HG03565 (cell line): ENCODE measurements around the gene VWA5B1.

ENCODE experiments used
- ATAC-seq: cut with Tn5 transposase; IDR thresholded peaks from one replicate; pipeline ENCODE4 v1.9.1; 2021; ENCODE audit warnings: mild to moderate bottlenecking, moderate library complexity; ENCODE audit not compliant: unreplicated experiment

VWA5B1 gene

DNA sequence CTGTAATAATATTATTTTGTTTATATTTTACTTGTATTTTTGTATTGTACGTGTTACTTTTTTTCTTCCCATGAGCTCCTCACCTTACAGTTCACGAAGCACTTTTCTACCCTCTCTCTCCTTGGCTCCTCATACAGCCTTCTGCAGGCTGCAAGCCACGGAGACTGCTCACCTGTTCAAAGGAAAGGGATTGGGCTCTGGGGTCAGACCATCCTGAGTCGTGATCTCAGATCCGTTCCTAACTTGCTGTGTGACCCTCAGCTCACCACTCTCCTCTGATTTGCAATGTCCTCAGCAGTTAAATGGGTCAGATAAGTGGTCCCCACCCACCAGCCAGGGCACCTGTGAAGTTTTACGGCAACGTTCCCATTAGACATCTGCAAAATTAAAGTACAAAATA is 54.1 kb downstream of the VWA5B1 start:
- ATAC-seq, result no peak

GRCh38 chr1:20345419-20345818 is 54.7 kb downstream of the VWA5B1 start:
- ATAC-seq, result no peak

DNA sequence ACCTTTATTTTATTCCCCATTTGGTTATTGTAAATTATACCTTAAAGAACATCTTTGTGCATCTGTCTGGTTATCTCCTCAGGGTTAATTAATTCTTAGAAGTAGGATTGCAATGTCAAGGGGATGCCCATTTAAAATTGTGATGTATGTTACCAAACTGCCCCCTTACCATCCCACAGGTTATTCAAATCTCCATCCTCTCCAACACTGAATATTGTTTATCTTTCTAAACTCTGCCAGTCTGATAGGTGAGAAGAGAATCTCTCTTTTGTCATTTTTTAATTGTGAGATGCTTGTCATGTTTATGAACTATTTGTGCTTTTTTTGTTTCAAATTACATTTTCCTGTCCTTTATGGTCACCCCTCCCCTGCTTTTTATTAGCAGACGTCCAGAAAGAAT is 55.8 kb downstream of the VWA5B1 start:
- ATAC-seq, result no peak

DNA sequence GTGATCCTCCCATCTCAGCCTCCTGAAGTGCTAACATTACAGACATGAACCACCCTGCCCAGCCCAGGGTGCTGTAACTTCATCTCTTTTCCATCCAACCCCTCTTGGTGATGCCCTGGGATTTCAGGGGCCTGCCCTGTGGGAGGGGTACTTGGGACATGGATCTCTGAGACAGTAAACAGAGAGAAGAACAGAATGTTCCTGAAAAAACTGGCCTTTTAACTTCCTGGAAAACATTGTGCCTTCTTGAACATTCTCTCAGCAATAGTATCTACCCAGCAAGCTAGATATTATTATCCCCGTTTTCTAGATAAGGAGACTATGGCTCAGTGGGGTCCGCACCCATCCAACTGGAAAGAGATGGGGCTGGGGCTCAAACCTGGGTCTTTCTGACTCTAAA is 57.0 kb downstream of the VWA5B1 start:
- no peak for ATAC-seq

DNA sequence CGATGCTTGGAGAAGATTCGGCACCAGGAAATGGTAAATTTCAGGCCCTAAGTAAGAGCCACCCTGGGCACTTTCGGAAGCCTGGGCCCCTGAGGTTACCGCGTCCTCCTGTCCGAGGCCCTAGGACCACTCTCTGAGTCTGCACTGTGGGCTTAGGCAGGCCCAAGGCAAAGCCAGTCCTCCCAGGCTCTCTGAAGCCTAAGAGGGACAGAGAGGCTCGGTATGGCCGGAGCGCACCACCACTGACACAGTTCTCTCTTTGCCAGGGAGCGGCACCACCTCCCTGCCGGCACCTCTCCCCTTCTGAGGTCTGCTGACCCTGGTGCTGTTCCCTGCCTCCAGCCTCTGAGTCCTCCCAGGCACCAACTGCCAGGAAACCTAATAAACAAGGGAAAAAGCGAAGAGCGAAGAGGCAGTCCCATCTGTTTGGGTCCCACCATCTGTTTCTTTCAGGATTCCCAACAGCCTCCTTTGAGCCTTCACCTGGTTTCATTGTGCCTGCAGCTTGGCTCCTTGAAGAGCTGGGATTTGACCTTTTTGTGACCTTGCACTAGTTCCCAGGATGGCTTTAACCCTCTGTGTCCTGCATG is 57.7 kb downstream of the VWA5B1 start:
- no peak for ATAC-seq

- ATAC-seq, result no peak
Observed at GRCh38 chr1:20349561-20349960, 58.9 kb downstream of the VWA5B1 start.

GRCh38 chr1:20349971-20350370 is 59.3 kb downstream of the VWA5B1 start:
- ATAC-seq, result no peak

DNA sequence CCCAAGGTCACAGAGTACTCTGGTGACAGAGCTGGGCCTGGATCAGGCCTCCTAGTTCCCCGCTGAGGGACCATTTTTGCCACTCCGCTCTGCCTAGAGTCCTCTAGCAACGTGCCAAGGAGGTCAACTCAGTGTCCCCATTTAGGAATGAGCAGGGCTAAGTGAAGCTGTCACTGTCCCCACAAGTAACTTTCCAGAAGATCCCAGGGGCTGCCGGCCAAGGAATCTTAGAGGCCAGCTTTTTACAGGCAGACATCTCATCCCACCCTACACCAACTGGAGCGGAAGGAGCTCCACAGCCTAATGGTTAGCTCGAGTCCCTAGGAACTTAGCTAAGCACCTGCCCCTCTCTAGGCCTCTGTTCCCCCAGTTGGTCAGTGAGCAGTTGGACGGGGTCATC is 59.7 kb downstream of the VWA5B1 start:
- no peak for ATAC-seq

DNA sequence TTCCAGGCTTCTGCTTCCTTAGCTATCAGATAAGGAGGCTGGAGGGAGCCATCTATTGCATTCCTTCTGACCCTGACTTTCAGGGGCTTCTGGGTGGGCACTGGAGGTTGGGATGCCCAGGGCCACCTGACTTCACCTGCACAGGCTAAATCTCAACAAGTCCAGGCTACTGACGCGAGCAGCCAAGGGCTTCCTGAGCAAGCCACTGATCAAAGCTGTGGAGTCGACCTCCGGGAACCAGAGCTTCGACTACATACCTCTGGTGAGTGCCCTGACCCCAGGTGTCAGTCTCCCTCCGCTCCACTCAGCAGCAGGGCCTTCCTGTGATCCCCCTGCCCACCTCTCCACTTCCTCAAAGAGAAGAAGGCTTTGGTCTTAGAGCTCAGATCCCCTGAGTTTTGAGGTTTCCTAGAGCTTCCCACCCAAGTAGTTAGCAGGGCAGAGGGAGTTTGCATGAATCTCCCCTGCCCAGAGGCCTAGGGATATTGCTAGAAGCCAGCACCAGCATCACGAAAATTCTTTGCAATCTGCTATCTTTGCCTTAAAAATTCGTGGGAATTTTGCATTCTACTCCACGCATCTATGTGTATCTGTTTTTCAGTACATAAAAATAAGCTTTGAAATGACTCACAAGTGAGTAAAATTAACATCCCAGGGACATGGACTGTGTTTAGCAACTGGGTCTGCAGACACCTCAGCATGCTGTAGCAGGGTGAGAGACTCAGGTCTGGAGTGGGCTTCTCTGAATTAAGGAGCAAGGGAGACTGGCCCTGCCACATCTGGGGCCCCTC is 61.4 kb downstream of the VWA5B1 start:
- no peak for ATAC-seq

- no peak for ATAC-seq
Observed at GRCh38 chr1:20353836-20354235, 63.2 kb downstream of the VWA5B1 start.

- no peak for ATAC-seq
Observed at GRCh38 chr1:20354610-20355009, 63.9 kb downstream of the VWA5B1 start.

GRCh38 chr1:20355101-20355827 is 64.6 kb downstream of the VWA5B1 start:
- ATAC-seq, result no peak

DNA sequence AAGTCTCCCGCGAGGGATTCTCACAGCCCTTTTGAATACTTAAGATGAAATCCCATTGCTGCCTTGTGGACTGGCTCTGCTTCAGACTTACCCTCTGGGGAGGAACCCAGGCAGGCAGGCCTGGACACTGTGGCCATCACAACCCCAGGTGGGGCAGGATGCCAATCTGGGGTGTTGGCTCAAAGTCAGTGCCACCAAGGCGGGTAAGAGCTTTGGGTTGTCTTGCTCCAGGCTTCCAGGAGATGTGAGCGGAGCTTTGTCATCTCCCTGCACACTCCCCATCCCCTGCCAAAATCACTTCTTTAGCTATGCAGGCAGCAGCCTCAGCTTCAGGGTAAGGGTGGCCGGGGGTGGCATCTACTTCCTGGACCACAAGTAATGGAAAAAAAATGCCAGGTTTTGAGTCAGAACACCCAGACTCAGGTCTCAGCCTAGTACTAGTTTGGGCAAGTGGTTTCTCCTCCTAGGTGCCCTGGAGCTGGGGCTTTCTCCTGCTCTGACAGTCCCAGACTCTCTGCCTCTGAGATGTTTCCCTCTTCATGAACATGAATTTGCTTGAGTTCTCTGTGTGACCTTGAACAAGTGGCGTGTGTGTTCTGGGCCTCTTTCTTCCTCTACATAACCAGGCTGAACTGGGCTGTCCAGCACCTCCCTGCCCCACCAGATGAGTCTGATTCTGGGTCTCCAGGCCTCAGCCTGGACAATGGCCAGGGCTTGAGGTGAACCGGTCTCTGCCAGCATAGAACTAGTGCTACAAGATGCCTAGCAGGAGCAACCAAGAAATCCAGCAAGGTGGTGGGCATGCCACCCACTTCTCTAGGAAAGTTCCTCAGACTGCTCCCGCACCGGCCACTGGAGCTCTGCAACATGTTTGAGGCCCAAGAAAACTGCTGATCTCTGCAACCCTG is 65.4 kb downstream of the VWA5B1 start:
- no peak for ATAC-seq

DNA sequence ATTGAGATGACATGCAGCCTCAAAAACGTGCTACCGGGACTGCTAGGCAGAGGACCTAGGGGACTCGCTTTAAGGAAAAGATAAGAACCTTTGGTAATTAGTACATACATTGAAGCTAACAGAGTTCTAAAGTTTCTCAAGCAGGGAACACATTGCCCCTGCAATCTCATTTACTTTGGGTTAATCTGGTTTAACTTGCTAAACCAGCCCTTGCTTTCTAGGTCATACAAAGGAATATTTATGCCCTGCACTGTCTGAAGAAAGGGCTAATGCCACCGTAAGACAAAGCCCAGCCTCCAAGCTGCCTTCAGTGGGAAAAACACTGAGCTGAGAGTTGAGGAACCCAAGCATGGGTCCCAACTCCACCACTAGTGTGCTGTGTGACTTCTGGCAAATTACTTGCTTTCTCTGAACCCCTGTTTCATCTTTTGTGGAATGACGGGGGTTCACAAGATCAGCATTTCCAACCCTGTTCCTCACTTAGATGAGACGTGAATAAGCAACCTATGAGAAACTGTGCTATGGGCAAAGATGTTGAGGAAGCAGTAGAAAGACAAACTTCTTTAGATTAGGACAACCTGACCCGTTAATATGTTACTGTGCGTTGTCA is 66.3 kb downstream of the VWA5B1 start:
- no peak for ATAC-seq

GRCh38 chr1:20357796-20358195 is 67.1 kb downstream of the VWA5B1 start:
- ATAC-seq, result no peak

- no peak for ATAC-seq
Observed at GRCh38 chr1:20358761-20359263, 68.1 kb downstream of the VWA5B1 start.

DNA sequence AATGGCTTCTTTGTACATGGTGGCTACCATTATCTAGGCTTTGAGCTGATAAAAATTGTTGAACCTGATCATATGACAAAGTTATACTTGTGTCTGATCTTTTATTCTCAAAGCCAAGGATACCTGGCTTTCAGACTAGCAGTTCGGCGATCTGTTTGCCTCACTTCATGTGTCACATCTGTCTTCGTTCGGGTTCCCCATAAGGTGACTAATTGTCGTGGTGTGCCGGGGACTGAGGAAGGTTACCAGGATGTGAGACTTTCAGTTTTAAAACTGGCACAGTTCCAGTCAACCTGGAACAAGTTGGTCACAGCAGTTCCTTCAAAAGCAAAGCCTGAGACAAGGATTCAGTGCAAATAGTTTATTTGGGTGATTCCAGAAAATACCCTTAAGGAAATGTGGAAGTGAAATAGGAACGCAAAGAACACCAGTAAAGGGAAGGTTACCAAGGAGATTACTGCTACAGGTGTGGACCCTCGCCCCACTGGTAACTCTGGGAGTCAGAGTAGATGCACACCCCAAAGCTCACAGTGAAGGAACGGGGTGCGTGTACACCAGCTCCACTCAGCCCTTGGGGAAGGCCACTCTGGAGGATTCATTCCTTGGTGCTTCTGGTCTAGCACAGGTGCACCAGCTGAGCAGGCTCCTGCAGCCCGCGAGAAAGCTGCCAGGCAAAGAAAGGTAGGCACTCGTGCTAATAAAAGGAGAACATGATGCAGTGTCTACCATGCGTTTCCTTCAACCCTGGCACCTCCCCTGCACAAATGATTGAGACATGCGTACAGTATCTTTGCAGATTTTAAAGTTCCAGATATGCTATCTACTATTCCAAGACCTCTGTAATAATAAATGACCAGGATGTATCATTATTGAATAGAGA is 69.0 kb downstream of the VWA5B1 start:
- ATAC-seq, result no peak

DNA sequence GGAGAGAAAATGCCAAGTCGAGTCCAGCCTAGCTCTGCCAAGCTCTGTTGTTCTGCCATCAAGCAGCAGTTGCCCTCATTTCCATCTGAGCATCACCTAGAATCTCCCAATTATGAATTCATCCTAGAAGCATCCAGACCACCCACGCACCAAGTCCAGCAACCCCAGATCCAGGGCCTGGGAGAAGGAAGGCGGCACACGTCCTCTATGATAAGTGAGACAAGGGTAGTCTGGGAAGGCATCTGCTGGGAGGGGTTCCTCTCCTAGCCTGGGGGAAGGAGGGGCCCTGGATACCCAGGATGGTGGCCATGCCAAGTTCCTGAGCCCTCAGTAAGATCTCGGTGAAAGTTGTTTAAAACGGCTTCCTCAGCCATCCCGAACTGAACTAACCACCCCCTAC is 70.7 kb downstream of the VWA5B1 start:
- ATAC-seq, result no peak

DNA sequence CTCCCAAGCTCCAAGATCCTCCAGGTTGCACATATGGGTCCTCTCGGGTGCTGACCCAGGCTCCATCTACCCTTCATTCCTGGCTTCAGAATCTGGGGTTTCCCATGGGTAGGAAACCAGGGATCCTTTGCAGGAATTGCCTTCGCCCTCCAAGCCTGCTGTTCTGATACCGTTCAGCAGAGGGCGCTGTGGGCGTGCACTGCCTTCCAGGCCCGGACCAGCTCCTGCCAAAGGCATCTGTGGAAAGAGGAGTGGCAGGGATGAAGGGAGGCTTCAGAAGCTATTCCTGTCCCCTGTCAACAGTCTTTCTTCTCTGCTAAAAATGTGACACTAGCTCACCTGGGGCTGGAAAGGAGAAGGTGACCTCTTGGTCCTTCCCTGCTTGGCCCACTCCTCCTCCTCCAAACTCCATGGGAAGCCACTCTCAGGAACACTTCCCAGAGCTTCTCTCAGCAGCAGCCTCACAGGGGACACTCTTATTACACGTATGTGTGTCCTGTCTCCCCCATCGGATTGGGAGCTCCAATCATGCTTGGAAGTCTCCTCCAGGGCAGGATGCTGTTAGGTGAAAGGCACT is 71.2 kb downstream of the VWA5B1 start:
- no peak for ATAC-seq
